NCI-H1092 treated with DMSO at 0.1 percent for 48 hours (cell line): ENCODE measurements around the gene SHH.

ENCODE experiments used
- DNase-seq: peaks from one replicate; lab custom pipeline; 2025; lab: John Stamatoyannopoulos, UW

Gene SHH

GRCh38 chr7:155792315-155792960 is 19.8 kb downstream of the SHH start:
- no peak for DNase-seq

GRCh38 chr7:155791836-155792235 is 20.4 kb downstream of the SHH start:
- no peak for DNase-seq

GRCh38 chr7:155791214-155791737 is 21.0 kb downstream of the SHH start:
- no peak for DNase-seq

GRCh38 chr7:155790666-155791065 is 21.6 kb downstream of the SHH start:
- no peak for DNase-seq

GRCh38 chr7:155789001-155789725 is 23.1 kb downstream of the SHH start:
- no peak for DNase-seq

- DNase-seq: no peak
These were observed 23.7 kb downstream of the SHH start for GRCh38 chr7:155788616-155789000.

GRCh38 chr7:155787171-155787851 is 25.0 kb downstream of the SHH start:
- DNase-seq: no peak

- no peak for DNase-seq
These were observed 25.8 kb downstream of the SHH start for GRCh38 chr7:155786491-155786890.

- DNase-seq: no peak
These were observed 26.7 kb downstream of the SHH start for GRCh38 chr7:155785536-155785935.

- no peak for DNase-seq
These were observed 29.8 kb downstream of the SHH start for GRCh38 chr7:155782466-155782865.

GRCh38 chr7:155781433-155781832 is 30.8 kb downstream of the SHH start:
- DNase-seq: no peak

GRCh38 chr7:155780884-155781283 is 31.4 kb downstream of the SHH start:
- no peak for DNase-seq

- no peak for DNase-seq
These were observed 33.9 kb downstream of the SHH start for GRCh38 chr7:155778349-155778748.

- no peak for DNase-seq
These were observed 35.7 kb downstream of the SHH start for GRCh38 chr7:155776606-155777005.

- no peak for DNase-seq
These were observed 36.6 kb downstream of the SHH start for GRCh38 chr7:155775691-155776090.

GRCh38 chr7:155774947-155775346 is 37.3 kb downstream of the SHH start:
- no peak for DNase-seq

GRCh38 chr7:155773531-155773930 is 38.7 kb downstream of the SHH start:
- no peak for DNase-seq

- no peak for DNase-seq
These were observed 42.0 kb downstream of the SHH start for GRCh38 chr7:155770241-155770640.

- no peak for DNase-seq
These were observed 42.6 kb downstream of the SHH start for GRCh38 chr7:155769701-155770100.

GRCh38 chr7:155766966-155767916 is 45.0 kb downstream of the SHH start:
- no peak for DNase-seq

GRCh38 chr7:155766386-155766785 is 45.9 kb downstream of the SHH start:
- DNase-seq: no peak

- DNase-seq: no peak
These were observed 46.8 kb downstream of the SHH start for GRCh38 chr7:155765458-155765857.
